ENCODE data around the gene FADS3.
A peak's percentile ranks its signal among the peaks of the same experiment; 100 is the strongest.

Gene FADS3

DNA sequence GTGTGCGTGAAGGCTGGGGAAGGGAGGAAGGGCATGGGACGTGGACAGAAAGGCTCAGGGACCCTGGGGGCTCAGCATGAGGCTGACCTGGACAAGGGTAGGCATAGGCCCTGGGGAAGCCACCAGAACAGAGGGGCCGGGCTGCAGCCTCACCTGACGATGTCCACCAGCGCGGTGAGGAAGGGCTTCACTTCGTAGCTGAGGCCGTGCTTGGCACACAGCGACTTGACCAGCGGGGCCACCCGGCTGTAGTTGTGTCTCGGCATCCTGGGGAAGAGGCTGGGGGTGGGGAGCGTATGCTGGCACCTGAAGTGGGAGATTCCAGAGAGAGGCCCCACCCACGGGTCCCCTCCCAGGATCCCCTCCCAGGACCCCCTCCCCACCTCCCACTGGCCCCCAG, 15.6 kb downstream of the FADS3 start:
- DNase-seq (ENCODE audit: low read depth) = no peak

DNA sequence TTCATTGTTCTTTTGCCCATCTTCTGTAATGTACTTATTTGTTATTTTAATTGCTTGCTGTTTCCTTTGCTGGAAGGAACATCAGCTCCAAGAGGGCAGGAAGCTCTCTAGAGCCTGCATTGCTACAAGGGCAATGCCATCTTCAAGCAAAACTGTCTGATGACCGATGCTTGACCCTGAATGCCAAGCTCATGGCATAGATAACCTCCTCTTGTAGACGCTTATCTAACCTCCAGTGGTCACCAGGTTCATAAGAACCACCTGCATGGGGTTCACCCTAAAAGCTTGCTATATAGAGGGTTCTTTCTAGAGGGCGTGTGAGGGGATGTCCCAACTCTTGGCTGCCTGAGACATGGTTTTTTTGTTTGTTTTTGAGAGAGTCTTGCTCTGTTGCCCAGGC, 16.5 kb downstream of the FADS3 start:
- DNase-seq (ENCODE audit: low read depth) = no peak

DNA sequence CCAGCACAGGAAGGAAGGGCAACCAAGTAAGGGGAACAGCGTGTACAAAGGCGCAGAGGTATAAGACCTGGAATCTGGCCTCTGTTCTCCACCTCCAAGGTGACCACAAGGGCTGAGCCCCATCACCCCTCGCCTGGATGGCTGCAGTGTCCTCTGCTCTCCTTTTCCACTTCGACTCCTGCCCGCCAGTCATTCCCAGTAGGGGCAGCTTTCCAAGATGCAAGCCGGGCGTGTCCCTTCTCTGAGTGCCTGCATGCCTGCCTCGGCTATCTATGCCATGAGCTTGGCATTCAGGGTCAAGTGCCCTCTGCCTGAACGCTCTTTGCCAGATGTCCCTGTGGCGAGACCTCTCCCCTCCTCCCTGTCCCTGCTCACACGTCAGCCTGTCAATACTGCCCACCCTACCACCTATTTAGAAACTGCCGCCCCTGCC, 17.0 kb downstream of the FADS3 start:
- no peak for DNase-seq (ENCODE audit: low read depth)

DNA sequence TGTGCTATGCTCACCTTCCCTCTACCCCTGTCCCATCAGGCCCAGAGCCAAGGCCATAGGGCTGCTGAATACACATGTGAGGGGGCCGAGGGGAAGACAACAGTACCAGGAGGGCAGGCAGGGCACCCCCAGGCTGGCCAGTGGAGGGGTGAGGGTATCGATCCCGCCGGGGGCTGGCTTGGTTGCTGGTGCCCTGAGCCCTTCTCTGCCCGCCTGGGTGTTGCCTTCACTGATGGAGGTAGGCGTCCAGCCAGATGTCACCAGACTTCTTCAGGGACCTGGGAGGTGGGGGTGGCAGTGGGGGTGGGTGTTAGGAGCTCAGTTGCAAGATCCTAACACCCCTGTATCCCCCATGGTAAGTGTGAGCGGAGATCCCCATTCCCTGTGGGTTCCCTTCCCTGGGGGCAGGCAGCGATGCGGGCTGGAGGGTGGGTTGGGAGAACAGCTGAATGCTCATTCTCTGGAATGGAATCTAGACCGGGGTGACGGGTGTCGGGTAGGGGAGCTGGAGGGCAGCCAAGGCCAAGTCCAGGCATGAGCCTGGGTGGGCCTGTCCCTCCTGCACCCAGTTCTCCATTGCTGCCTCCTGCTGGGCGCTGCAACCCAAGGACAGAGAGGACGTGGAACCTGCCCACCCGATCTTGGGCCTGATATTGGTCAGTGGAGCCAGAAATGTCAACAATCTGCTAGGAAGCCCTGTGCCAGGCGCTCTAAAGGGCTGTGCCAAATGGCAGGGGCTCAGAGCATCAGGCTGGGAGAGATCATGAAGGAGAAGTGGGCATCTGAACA, 17.6 kb downstream of the FADS3 start:
- no peak for DNase-seq (ENCODE audit: low read depth)

DNA sequence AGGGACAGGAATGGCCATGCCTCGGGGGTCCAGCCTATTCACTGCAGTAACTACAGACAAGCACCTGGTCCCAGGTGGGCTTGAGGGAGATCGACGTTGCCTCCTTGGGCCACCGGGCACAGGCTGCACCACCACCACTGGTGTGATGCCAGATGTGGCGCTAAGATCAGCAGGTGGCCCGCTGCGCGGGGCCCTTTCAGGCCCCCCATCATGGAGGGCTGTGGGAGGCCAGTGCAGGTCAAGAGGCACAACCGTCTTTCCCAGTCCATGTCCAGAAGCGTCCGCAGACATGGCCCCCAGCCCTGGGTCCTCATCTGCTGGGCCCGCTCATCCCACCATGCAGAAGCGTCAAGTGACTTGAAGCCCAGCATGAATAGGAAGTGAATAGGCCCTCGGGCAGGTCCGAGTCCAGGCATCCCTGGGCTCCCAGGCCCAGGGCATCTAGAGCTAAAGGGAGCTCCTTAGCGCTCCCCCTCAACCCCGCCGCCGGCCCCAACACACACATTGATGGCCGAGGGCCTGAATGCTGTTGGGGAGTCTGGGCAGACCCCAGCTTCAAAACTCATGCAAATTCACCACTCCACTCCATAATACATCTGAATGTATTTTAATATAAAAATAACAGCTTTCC, 18.3 kb downstream of the FADS3 start:
- DNase-seq (ENCODE audit: low read depth) = no peak

DNA sequence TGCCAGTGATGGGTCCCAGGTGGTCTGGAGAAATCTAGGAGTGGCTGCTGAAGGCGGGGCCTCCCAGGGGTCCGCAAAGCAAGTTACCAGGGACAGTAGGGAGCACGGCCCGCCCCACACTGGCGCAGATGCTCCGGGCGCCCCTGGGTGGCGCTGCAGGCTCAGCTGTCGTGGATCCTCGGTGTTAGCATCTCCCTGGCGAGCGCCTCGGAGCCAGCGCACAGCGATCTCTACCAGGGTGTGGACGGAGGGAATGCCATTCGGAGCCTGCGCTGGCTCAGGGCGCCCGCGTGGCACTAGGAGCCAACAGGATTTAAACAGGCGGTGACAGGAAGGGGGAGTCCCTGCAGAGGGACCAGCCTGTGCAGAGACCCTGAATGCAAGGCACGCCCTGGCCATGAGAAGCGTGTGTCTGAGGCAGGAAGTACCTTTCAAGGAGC, 20.2 kb downstream of the FADS3 start:
- peak; percentile 39 for DNase-seq (ENCODE audit: low read depth)

DNA sequence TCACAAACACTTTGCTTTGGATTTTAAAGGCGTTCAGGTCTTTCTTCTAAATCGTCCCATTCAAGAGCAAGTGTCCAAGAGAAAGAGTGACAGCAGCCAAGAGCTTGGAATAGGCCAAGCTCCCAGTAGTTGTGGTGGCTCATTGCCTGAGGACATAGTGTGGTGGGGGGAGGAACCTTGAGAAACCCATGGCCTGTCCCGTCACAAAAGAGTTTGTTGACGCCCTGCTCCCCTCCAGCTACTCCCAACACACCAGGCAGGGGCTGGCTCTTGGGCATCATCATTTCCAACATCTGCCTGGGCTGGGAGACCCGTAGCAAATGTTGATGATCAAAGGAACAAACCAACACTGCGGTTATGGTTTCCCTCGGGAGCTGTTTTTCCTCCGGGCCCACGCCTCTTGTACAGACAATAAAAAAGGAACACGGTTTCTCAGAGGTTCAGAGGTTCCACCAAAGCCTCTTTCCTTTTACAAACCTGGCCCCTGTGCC, 20.8 kb downstream of the FADS3 start:
- no peak for DNase-seq (ENCODE audit: low read depth)

DNA sequence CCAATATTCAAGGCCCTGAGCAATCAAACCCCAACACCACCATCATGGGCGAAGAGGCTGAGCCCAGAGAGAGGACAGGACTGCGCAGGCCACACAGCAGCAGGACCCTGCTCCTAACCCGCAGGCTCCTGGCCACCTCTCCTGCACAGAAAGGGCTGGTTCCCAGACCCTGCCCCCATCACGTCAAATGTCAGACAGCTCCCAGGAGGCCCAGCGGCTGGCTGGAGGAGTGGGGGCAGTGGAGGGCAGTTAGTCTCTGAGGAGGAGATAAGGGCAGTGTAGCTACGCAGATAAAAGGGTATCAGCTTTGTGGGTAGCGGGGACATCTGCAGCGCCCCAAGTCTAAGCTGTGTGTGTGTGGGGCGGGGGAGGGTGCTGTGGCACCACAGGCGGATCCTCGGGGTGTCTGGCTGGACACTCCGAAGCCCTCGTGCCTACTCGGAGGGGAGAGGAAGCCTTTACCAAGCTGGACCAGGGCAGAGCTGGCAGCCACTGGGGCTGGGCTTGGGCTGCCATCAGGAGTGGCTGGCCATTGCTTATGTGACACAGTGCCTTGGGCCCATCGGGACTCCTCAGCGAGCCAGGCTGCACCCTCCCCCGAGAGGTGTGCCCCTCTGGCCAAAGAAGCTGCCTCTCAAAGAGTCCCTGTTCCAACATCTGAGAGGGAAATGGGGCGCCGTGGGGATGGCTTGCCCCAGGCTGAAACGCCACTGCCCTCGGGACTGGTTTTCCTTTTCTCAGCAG, 21.5 kb downstream of the FADS3 start:
- no peak for DNase-seq (ENCODE audit: low read depth)

DNA sequence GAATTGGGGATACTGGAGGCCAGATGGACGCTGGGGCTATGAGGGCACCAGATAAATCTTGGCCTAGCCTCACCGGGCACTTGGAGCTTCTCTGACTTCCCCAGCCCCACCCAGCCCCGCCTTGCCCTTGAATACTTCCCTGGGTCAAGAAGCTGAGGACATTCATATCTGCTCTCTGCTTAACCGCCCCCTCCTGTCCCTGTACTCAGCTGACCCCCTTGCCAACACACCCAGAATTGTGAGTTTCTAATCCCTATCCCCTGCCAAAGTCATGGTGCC, 22.0 kb downstream of the FADS3 start:
- DNase-seq (ENCODE audit: low read depth) = no peak

DNA sequence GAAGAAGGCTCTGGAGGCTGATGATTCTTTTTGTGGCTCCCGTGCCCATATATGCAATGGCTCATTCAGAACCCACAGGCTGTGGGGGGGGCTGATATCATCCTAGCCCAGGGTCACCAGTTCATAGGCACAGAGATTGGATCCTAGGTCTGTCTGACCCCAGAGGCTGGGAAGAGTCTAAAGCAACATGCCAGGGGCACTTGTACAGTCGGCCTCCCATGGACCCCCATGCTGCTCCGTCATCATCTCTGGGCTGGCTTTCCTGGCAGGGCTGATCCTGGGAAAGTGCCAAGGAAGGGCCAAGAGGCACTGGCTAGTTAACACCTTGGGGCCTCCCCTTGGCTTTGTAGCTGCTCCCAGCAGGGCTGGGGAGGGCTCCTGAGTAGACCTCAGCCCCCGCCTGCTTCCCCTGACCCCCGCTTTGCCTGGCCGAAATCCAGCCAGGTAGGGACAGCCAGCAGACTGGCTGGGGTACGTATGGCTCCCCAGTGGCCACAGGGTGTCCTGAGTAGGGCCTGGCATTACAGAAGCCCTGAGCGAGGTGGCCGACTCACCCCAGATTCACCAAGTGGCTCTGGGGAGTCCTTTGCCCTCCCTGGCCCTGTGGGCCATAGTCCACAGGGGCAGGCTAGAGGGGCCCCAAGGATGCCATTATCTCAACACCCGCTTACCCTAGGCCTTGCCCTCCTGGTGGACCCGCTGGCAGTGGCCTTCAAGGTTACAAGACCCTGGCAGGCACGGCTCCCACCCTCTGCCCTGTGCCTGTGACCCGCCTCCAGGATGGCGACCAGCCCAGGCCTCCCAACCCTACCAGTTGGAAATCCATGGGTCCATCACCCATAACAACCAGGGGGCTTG, 22.5 kb downstream of the FADS3 start:
- DNase-seq (ENCODE audit: low read depth) = no peak

DNA sequence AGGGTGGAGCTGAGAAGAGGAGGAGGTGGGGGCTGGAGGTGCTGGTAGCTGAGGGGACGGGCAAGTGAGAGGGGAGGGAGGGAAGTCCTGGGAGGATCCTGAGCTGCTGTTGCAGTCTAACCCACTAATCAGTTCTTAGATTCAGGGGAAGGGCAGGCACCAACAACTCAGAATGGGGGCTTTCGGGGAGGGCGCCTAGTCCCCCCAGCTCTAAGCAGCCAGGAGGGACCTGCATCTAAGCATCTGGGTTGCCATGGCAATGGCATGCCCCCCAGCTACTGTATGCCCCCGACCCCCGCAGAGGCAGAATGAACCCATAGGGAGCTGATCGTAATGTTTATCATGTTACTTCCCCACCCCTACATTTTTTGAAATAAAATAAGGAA, 24.4 kb downstream of the FADS3 start:
- no peak for DNase-seq (ENCODE audit: low read depth)

DNA sequence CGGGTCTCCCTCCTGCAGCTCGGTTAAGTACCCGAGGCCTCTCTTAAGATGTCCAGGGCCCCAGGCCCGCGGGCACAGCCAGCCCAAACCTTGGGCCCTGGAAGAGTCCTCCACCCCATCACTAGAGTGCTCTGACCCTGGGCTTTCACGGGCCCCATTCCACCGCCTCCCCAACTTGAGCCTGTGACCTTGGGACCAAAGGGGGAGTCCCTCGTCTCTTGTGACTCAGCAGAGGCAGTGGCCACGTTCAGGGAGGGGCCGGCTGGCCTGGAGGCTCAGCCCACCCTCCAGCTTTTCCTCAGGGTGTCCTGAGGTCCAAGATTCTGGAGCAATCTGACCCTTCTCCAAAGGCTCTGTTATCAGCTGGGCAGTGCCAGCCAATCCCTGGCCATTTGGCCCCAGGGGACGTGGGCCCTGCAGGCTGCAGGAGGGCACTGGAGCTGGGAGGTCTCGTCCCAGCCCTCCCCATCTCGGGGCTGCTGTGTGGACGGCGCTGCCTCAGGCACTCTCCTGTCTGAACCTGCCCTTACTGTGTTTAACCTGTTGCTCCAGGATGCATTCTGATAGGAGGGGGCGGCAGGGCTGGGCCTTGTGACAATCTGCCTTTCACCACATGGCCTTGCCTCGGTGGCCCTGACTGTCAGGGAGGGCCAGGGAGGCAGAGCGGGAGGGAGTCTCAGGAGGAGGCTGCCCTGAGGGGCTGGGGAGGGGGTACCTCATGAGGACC, 25.0 kb downstream of the FADS3 start:
- no peak for DNase-seq (ENCODE audit: low read depth)

DNA sequence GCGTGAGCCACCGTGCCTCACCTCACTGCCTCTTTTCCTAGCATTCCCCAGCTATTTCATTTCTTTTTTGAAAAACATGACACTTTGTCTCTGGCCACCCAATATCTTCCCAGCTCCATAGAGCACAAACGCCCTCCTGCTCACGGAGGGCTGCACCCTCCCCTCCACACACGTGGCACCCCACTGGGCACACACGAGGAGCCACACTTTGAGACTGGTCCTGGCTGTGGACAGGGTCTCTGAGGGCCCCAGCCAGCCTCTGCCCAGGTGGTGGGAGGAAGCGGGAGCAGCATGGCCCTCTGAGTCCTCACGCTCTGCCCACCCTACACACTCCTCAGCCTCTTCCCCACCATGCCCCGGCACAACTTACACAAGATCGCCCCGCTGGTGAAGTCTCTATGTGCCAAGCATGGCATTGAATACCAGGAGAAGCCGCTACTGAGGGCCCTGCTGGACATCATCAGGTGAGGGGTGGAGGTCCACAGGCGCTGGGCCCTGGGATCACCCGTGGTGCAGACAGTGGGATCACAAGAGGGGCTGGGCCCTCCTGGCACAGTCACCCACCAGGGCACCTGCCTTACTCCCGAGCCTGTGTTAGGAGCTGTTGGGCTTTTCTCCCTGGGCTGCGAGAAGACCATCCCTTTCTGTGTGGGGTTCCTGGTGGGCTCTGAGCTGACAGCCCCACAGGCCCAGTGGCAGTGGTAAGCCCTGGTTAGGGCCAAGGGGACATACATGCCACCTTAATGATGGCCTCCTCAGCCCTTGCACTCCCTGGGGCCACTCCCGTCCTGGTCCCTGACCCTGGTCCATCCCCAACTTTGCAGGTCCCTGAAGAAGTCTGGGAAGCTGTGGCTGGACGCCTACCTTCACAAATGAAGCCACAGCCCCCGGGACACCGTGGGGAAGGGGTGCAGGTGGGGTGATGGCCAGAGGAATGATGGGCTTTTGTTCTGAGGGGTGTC, 26.2 kb downstream of the FADS3 start:
- no peak for DNase-seq (ENCODE audit: low read depth)

DNA sequence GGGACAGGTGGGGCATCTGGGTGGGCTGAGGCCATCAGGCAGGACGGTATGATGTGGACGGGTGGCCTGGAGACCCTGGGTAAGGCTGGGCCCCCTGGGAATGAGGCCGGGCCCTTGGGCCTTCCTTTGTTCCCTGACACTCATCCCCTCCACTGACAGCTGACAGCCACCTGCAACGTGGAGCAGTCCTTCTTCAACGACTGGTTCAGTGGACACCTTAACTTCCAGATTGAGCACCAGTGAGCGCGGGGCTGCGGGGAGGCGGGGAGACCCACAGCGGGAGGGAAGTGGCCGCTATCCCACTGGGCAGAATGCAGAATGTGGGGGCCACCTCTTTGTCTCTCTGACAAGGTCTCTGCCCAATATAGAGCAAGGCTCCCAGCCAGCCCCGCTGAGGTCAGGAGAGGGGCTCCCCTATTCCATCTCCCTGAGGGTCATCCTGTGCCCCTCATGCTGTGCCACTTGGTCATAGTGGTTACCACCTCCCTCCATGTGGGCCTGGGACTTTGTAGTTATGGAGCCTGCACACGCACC, 27.7 kb downstream of the FADS3 start:
- no peak for DNase-seq (ENCODE audit: low read depth)

DNA sequence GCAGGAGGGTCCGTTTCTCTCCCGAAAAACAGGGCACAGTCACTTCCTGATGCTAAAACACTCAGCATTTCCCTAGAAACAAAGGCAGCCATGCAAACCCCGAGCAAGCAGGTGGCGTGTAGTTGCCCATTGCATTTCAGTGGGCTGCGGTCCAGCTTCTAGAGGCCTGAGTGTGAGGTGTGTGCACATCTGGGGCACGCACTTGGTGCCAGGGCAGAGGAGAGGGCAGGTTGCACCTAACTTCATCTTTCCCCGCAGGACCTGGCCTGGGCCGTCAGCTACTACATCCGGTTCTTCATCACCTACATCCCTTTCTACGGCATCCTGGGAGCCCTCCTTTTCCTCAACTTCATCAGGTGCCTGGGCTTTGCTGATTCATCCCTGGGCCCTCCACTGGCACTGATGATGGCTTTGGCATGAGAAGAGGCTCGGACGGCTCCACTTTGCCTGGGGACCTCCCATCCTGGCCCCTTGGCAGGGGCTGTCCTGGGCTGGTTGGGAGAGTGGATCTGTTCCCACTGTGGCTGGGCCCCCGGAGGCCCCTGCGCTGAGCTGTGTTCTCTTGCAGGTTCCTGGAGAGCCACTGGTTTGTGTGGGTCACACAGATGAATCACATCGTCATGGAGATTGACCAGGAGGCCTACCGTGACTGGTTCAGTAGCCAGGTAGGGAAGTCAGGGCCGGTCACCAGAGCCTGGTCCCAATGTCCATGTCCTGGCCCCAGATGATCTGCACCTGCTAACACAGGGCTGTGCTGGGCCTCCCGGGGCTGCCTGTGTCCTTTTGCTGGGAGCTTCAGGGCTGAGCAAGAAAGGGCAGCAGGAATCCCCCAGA, 28.4 kb downstream of the FADS3 start:
- no peak for DNase-seq (ENCODE audit: low read depth)

DNA sequence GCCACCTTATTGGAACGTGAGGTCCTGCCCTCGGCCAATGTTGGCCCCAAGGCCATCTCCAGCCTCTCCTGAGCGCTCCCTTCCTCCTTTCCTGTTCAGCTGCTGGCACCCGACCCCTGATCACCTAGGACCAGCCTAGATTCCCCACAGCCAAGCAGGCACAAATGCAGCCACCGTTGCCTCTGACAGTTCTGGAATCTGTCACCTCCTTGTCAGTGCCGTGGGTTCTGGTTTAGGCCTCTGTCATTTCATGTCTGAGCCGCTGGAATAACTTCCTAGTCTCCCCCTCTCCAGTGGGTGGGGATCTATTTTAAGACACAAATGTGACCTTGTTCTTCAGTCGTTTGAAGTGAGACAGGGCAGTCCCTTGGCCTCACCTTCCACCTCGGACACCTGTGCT, 29.7 kb downstream of the FADS3 start:
- no peak for DNase-seq (ENCODE audit: low read depth)

DNA sequence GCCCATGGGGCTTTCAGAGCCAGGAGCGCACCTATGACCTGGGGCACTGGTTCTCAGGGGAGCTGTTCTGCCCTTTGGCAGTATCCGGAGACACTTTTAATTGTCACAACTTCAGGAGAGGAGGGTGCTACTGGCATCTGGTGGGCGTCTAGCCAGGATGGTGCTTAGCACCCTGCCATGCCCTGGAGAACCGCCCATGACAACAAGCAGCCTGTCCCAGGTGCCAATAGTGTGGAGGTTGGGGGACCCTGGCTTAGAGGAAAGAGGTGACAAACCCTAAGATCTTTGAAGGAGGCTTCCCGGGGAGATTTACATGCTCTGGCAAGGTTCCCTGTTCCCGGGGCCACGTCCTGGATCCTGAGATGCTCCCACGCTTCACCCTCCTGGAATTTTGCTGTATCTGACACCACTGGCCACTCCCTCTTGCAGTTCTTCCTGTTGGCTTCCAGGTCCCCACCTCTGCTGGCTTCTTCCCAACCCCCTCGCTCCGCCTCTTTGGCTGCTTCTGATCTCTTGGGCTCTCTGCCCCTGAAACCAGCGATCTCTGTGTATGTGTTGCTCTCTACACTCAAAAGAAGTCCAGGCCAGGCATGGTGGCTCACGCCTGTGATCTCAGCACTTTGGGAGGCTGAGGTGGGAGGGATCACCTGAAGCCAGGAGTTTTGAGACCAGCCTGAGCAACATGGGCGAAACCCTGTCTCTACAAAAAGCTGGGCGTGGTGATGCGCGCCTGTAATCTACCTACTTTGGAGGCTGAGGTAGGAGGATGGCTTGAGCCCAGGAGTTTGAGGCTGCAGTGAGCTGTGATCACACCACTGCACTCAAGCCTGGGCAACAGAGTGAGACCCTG, 31.1 kb downstream of the FADS3 start:
- DNase-seq (ENCODE audit: low read depth) = no peak

Data from stimulated activated CD8-positive, alpha-beta memory T cell treated with anti-CD3 and anti-CD28 coated beads, Interleukin-12 subunit alpha, Interleukin-12 subunit beta, amount 100 ng/mL, for 1 hour (primary cell).